GM12875 (cell line): ENCODE measurements around the gene POU2F1.
"Not testable (repeated sequence)": the region's sequence is repeated elsewhere in the genome, so short reads cannot be mapped to it uniquely, and the experiment has no call there.

ENCODE experiments used
- H3K4me3 ChIP-seq: one replicate; pipeline ENCODE4 v1.5.1; 2011; ENCODE audit warnings: low read depth, low read length, control low read depth
- CTCF ChIP-seq: IDR thresholded peaks from 2 replicates; pipeline ENCODE4 v1.5.1; 2011; ENCODE audit warnings: low read depth, mild to moderate bottlenecking, control low read depth, inconsistent platforms, low read length, moderate library complexity, borderline replicate concordance; ENCODE audit not compliant: insufficient read depth

Gene POU2F1

GRCh38 chr1:167232801-167233200 lies 12.1 kb downstream of the POU2F1 start:
- no peak overlapping the region for H3K4me3 ChIP-seq
- TF ChIP-seq CTCF = no peak

GRCh38 chr1:167233373-167233772 lies 12.7 kb downstream of the POU2F1 start:
- no peak overlapping the region for H3K4me3 ChIP-seq
- TF ChIP-seq CTCF = no peak

- H3K4me3 ChIP-seq = no peak overlapping the region
- no peak for TF ChIP-seq CTCF
Measured at GRCh38 chr1:167237000-167237399, 16.3 kb downstream of the POU2F1 start.

- TF ChIP-seq CTCF = no peak
- H3K4me3 ChIP-seq = no peak overlapping the region
Measured at GRCh38 chr1:167238713-167239112, 18.0 kb downstream of the POU2F1 start.

GRCh38 chr1:167239257-167239656 lies 18.6 kb downstream of the POU2F1 start:
- H3K4me3 ChIP-seq = no peak overlapping the region

GRCh38 chr1:167244244-167244643 lies 23.6 kb downstream of the POU2F1 start:
- TF ChIP-seq CTCF = no peak
- no peak overlapping the region for H3K4me3 ChIP-seq

More at GRCh38 chr1:167239257-167239656, 18.6 kb downstream of the POU2F1 start:
- TF ChIP-seq CTCF = no peak

- H3K4me3 ChIP-seq = not testable (repeated sequence)
Measured at GRCh38 chr1:167245168-167245567, 24.5 kb downstream of the POU2F1 start.

- no peak for TF ChIP-seq CTCF
- H3K4me3 ChIP-seq = no peak overlapping the region
Measured at GRCh38 chr1:167246971-167247370, 26.3 kb downstream of the POU2F1 start.
